ENCODE data around the gene EIF4E2.

The EIF4E2 gene

DNA sequence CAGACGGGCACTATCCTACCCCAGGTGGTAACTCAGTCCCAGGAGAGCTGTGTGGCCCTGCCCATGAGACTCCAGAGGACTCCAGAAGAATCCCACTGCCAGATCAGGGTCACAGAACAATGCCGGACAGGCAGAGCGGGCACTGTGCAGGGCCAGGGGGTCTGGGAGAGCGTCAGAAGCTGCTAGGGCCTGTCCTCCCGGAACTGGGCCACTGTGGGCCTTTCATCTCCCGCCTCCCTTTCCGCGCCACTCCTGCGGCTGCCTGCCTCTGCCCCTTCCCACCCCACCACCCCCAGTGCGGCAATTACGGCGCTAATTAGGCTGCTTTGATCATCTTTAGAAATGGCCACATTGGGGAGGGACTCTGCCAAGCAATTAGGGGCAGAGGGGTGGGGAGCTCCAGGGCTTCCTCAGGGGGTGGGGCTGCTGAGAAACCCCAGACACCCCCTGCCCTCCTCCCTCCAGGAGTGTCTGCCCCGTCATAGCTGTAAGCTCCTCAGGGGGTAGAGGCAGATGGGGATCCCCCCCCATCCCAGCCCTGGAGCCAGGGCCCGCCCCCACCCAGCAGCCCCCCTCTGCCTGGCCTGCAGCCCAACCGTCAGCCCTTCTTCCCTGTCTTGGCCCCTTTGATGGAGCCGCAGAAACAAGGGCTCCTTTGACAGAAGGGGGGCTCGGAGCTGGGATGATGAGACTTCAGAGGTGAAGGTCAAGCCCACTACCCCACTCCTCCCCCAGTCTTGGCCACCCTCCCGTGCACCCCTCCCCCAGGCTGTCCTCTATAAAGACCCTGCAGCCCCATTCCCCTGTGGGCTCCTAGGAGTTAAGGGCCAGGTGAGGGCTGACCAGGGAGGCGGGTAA lies 30.7 kb upstream of the EIF4E2 start, which contains the start of gene PRSS56:
TSS of gene PRSS56 (plus strand) at position 808 of the 858 bp plus-strand sequence. CDS start 211 bp downstream, outside the sequence.
- H3K9me3 ChIP-seq (ENCODE audit: low read depth, low read length), result no peaks in the 10 kb centered on the region
- no peak within 1 kb of the TSS for H3K9ac ChIP-seq (ENCODE audit: insufficient read length)
- H3K27ac ChIP-seq, result no peak within 1 kb of the TSS
- TF ChIP-seq POLR2AphosphoS5 (IDR thresholded peaks at IDR 0.05; ENCODE audit: borderline replicate concordance, low read depth, low read length) (no peak), FOXP2 (optimal IDR thresholded peaks at IDR 0.05; ENCODE audit: control extremely low read depth, extremely low read length, insufficient read depth) (no peak)
- no peak for DNase-seq (ENCODE audit: low read depth, low spot score)
- H3K4me3 ChIP-seq, result no peak within 1 kb of the TSS
- no peaks in the 10 kb centered on the region for H3K36me3 ChIP-seq (ENCODE audit: insufficient read depth, low read length)

DNA sequence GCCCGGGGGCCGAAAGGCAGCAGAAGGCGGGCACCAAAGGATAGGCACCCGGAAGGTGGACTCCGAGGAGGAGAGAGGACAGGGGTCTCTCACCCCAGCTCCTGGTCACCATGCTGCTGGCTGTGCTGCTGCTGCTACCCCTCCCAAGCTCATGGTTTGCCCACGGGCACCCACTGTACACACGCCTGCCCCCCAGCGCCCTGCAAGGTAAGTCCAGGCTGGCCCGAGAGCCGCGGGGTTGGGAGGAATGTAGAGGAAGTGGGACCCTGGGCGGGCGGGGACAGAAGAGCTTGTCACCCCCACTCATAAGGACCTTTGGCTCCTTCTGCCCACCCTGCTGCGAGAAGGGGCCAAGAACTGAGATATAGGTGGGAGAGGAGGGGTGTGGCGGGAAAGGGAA lies 30.0 kb upstream of the EIF4E2 start:
- Histone ChIP-seq H3K4me3 (no peak overlapping the region), H3K27ac (no peak overlapping the region), H3K9ac (ENCODE audit: insufficient read length) (no peak overlapping the region), H3K9me3 (ENCODE audit: low read depth, low read length) (no peaks in the 10 kb centered on the region), H3K36me3 (ENCODE audit: insufficient read depth, low read length) (no peaks in the 10 kb centered on the region)
- no peak for TF ChIP-seq FOXP2 (optimal IDR thresholded peaks at IDR 0.05; ENCODE audit: control extremely low read depth, extremely low read length, insufficient read depth)
- no peak for DNase-seq (ENCODE audit: low read depth, low spot score)

DNA sequence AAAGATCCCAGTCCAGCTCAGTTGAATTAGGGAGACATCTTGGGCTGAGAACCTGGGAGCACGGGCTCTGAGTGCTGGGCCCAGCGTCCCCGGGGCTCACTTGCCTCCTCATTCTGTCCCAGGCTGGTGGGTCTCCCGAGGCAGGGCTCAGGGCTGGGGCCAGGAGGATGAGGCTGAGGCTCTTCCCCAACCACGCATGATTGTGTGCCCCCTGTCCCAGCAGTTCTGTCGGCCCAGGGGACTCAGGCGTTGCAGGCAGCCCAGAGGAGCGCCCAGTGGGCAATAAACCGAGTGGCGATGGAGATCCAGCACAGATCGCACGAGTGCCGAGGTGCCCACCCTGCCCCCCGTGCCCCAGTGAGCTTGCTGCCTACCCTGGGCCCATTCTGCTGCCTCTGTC lies 29.4 kb upstream of the EIF4E2 start:
- DNase-seq (ENCODE audit: low read depth, low spot score), result no peak
- TF ChIP-seq FOXP2 (optimal IDR thresholded peaks at IDR 0.05; ENCODE audit: control extremely low read depth, extremely low read length, insufficient read depth), result no peak
- no peak for TF ChIP-seq EZH2 (IDR thresholded peaks at IDR 0.05)
- no peak for TF ChIP-seq POLR2AphosphoS5 (IDR thresholded peaks at IDR 0.05; ENCODE audit: borderline replicate concordance, low read depth, low read length)
- Histone ChIP-seq H3K9ac (ENCODE audit: insufficient read length) (no peak overlapping the region), H3K36me3 (ENCODE audit: insufficient read depth, low read length) (no peaks in the 10 kb centered on the region), H3K4me3 (no peak overlapping the region), H3K27ac (no peak overlapping the region), H3K9me3 (ENCODE audit: low read depth, low read length) (no peaks in the 10 kb centered on the region)

DNA sequence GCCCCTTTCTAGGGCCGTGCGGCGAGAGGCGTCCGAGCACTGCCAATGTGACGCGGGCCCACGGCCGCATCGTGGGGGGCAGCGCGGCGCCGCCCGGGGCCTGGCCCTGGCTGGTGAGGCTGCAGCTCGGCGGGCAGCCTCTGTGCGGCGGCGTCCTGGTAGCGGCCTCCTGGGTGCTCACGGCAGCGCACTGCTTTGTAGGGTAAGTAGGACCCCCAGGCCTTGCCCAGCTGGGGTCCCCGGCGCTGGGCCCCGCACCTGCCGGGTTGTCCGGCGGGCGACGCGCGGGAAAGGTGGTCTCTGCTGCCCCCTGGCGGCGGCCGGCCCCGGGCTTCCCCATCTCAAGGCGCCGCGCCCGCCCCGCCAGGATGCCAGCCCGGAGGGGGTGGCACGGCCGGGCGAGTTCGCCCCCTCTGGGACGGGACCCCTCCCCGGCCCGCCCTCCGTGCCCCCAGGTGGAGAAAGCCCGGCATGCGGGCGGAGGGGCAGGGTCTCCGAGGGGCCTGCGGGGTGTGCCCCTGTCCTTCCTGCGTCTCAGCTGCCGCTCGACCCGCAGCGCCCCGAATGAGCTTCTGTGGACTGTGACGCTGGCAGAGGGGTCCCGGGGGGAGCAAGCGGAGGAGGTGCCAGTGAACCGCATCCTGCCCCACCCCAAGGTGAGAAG lies 28.4 kb upstream of the EIF4E2 start:
- no peak overlapping the region for H3K27ac ChIP-seq
- H3K9me3 ChIP-seq (ENCODE audit: low read depth, low read length), result no peaks in the 10 kb centered on the region
- DNase-seq (ENCODE audit: low read depth, low spot score), result no peak
- H3K36me3 ChIP-seq (ENCODE audit: insufficient read depth, low read length), result no peaks in the 10 kb centered on the region
- H3K9ac ChIP-seq (ENCODE audit: insufficient read length), result no peak overlapping the region
- H3K4me3 ChIP-seq, result peak overlapping the region; percentile 28; the same call in 1 of the 2 replicates
- TF ChIP-seq FOXP2 (optimal IDR thresholded peaks at IDR 0.05; ENCODE audit: control extremely low read depth, extremely low read length, insufficient read depth) (no peak), POLR2AphosphoS5 (IDR thresholded peaks at IDR 0.05; ENCODE audit: borderline replicate concordance, low read depth, low read length) (no peak), EZH2 (IDR thresholded peaks at IDR 0.05) (no peak)

DNA sequence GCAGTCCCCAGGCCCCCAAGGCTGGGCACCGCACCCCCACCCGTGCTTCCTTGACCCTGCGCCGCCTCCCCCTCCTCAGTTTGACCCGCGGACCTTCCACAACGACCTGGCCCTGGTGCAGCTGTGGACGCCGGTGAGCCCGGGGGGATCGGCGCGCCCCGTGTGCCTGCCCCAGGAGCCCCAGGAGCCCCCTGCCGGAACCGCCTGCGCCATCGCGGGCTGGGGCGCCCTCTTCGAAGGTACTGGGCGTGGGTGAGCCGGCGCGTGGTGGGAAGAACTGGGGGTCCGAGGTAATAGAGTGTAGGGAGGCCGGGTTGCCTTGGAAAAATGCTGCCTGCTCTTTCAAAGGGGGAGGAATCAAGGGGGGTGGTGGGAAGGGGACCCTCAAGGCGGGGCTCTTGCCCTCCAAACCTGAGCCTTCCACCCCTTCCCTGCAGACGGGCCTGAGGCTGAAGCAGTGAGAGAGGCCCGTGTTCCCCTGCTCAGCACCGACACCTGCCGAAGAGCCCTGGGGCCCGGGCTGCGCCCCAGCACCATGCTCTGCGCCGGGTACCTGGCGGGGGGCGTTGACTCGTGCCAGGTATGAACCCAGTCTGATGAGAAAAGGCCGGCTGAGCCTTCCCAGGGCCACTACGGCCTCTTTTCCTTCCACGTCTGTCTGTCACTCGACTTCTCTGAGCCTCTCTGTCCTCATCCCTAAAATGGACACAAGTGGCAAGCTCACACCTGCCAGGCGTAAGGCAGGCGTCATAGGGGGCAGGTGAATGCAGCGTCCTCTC lies 27.7 kb upstream of the EIF4E2 start:
- no peak for DNase-seq (ENCODE audit: low read depth, low spot score)
- TF ChIP-seq POLR2AphosphoS5 (IDR thresholded peaks at IDR 0.05; ENCODE audit: borderline replicate concordance, low read depth, low read length), result no peak
- no peak for TF ChIP-seq EZH2 (IDR thresholded peaks at IDR 0.05)
- no peak for TF ChIP-seq FOXP2 (optimal IDR thresholded peaks at IDR 0.05; ENCODE audit: control extremely low read depth, extremely low read length, insufficient read depth)
- peak overlapping the region; percentile 28; the same call in 1 of the 2 replicates for H3K4me3 ChIP-seq
- no peak overlapping the region for H3K9ac ChIP-seq (ENCODE audit: insufficient read length)
- H3K36me3 ChIP-seq (ENCODE audit: insufficient read depth, low read length), result no peaks in the 10 kb centered on the region
- no peaks in the 10 kb centered on the region for H3K9me3 ChIP-seq (ENCODE audit: low read depth, low read length)
- H3K27ac ChIP-seq, result no peak overlapping the region

DNA sequence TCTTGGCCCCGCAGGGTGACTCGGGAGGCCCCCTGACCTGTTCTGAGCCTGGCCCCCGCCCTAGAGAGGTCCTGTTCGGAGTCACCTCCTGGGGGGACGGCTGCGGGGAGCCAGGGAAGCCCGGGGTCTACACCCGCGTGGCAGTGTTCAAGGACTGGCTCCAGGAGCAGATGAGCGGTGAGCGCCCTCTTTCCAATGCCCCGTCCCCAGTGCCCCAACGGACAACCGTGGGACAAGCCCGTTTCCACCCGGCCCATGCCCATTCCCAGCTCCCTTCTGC lies 27.1 kb upstream of the EIF4E2 start:
- TF ChIP-seq EZH2 (IDR thresholded peaks at IDR 0.05) (peak; percentile 52), POLR2AphosphoS5 (IDR thresholded peaks at IDR 0.05; ENCODE audit: borderline replicate concordance, low read depth, low read length) (no peak)
- no peak for DNase-seq (ENCODE audit: low read depth, low spot score)
- no peak overlapping the region for H3K9ac ChIP-seq (ENCODE audit: insufficient read length)
- no peaks in the 10 kb centered on the region for H3K36me3 ChIP-seq (ENCODE audit: insufficient read depth, low read length)
- no peak overlapping the region for H3K4me3 ChIP-seq
- H3K9me3 ChIP-seq (ENCODE audit: low read depth, low read length), result no peaks in the 10 kb centered on the region
- no peak overlapping the region for H3K27ac ChIP-seq

DNA sequence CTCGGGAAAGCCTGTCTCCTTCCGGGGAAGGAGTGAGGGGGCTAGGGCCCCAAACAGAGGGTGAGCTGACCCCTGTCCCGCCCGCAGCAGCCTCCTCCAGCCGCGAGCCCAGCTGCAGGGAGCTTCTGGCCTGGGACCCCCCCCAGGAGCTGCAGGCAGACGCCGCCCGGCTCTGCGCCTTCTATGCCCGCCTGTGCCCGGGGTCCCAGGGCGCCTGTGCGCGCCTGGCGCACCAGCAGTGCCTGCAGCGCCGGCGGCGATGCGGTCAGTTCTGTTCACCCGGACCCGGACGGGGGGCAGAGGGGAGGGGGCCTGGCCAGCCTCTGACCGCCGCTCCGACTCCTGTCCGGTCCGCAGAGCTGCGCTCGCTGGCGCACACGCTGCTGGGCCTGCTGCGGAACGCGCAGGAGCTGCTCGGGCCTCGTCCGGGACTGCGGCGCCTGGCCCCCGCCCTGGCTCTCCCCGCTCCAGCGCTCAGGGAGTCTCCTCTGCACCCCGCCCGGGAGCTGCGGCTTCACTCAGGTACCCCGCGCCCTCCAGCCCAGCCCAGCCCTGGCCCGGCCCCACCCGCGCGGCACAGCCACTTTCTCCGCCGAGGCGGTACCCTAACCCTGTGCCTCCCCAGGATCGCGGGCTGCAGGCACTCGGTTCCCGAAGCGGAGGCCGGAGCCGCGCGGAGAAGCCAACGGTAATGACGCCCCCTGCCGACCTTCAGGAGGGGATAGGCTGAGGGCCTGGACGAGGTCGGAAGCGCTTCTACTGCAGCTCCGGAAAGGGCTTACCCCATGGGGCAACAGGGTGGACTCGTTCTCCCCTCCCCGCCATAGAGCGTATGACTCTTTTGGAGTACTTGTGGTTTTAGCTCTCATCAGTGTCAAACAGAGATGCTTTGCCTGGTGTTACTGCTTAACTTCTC lies 26.5 kb upstream of the EIF4E2 start:
- H3K36me3 ChIP-seq (ENCODE audit: insufficient read depth, low read length), result no peaks in the 10 kb centered on the region
- H3K27ac ChIP-seq, result no peak overlapping the region
- DNase-seq (ENCODE audit: low read depth, low spot score), result no peak
- H3K9me3 ChIP-seq (ENCODE audit: low read depth, low read length), result no peaks in the 10 kb centered on the region
- no peak overlapping the region for H3K9ac ChIP-seq (ENCODE audit: insufficient read length)
- H3K4me3 ChIP-seq, result peak overlapping the region; percentile 43
- no peak for TF ChIP-seq EZH2 (IDR thresholded peaks at IDR 0.05)
- TF ChIP-seq FOXP2 (optimal IDR thresholded peaks at IDR 0.05; ENCODE audit: control extremely low read depth, extremely low read length, insufficient read depth), result no peak
- no peak for TF ChIP-seq POLR2AphosphoS5 (IDR thresholded peaks at IDR 0.05; ENCODE audit: borderline replicate concordance, low read depth, low read length)

All from SK-N-MC (cell line).